DMS53 (cell line): Measurements from ENCODE around the gene PPARG.
"Not testable (repeated sequence)": the region's sequence is repeated elsewhere in the genome, so short reads cannot be mapped to it uniquely, and the experiment has no call there.

ENCODE experiments used
- DNase-seq: peaks from one replicate; lab custom pipeline; 2025; lab: John Stamatoyannopoulos, UW

The PPARG gene

GRCh38 chr3:12442654-12443501, 154.0 kb downstream of the PPARG start:
- DNase-seq, result no peak

- no peak for DNase-seq
Measured at GRCh38 chr3:12443781-12444522, 155.1 kb downstream of the PPARG start.

GRCh38 chr3:12444582-12445471, 156.0 kb downstream of the PPARG start:
- no peak for DNase-seq

GRCh38 chr3:12445523-12446240, 156.8 kb downstream of the PPARG start:
- no peak for DNase-seq

GRCh38 chr3:12446298-12446697, 157.4 kb downstream of the PPARG start:
- no peak for DNase-seq

- DNase-seq, result no peak
Measured at GRCh38 chr3:12447075-12447474, 158.2 kb downstream of the PPARG start.

- DNase-seq, result not testable (repeated sequence)
Measured at GRCh38 chr3:12448404-12449202, 159.7 kb downstream of the PPARG start.

- DNase-seq, result no peak
Measured at GRCh38 chr3:12449889-12450682, 161.2 kb downstream of the PPARG start.

- no peak for DNase-seq
Measured at GRCh38 chr3:12451481-12451880, 162.6 kb downstream of the PPARG start.

GRCh38 chr3:12451960-12452359, 163.1 kb downstream of the PPARG start:
- no peak for DNase-seq

- DNase-seq, result no peak
Measured at GRCh38 chr3:12452361-12453330, 163.8 kb downstream of the PPARG start.

GRCh38 chr3:12454076-12454815, 165.4 kb downstream of the PPARG start:
- DNase-seq, result no peak

- DNase-seq, result no peak
Measured at GRCh38 chr3:12454816-12455121, 165.9 kb downstream of the PPARG start.

GRCh38 chr3:12455740-12456139, 166.9 kb downstream of the PPARG start:
- no peak for DNase-seq

GRCh38 chr3:12456441-12456840, 167.6 kb downstream of the PPARG start:
- no peak for DNase-seq

- DNase-seq, result not testable (repeated sequence)
Measured at GRCh38 chr3:12457380-12457779, 168.5 kb downstream of the PPARG start.

GRCh38 chr3:12458901-12459300, 170.0 kb downstream of the PPARG start:
- no peak for DNase-seq

GRCh38 chr3:12460127-12460526, 171.3 kb downstream of the PPARG start:
- no peak for DNase-seq
